Endothelial cell of umbilical vein (primary cell): ENCODE data around the gene SYT2.

Source experiments
- POLR2A ChIP-seq: IDR thresholded peaks from 2 replicates; pipeline ENCODE4 v1.6.1; 2012; ENCODE audit warnings: low read depth, mild to moderate bottlenecking, control low read depth, low read length
- POLR2AphosphoS5 ChIP-seq: IDR thresholded peaks from 2 replicates; pipeline ENCODE4 v1.6.1; 2012; ENCODE audit warnings: low read depth, mild to moderate bottlenecking, control low read depth, low read length, moderate library complexity; ENCODE audit not compliant: insufficient read depth

DNA sequence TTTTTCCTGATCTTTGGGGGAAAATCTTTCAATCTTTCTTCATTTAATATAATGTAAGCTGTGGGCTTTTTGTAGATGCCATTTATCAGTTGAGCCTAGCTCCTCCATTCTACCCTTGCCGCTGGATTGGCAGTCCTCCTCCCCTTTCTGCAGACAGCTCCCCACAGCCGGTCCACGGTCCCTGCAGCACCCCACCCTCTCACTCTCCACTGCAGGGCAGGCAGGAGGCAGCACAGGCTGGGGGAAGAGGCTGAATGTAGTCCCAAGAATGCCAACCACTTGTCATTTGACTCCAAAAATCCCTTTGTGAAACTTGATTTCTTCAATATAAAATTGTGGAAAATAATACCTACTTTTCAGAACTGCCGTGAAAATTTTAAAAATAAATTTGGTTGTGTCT, 96.7 kb downstream of the SYT2 start:
- no peak for TF ChIP-seq POLR2A
- no peak for TF ChIP-seq POLR2AphosphoS5
